NCI-H345 treated with DMSO at 0.1 percent for 48 hours (cell line): ENCODE data around the gene FUNDC2.

Experiments used
- DNase-seq: peaks from one replicate; lab custom pipeline; 2025; ENCODE audit not compliant: unreplicated experiment; lab: John Stamatoyannopoulos, UW

The FUNDC2 gene

GRCh38 chrX:155069414-155069813 is 42.8 kb downstream of the FUNDC2 start:
- DNase-seq: no peak

DNA sequence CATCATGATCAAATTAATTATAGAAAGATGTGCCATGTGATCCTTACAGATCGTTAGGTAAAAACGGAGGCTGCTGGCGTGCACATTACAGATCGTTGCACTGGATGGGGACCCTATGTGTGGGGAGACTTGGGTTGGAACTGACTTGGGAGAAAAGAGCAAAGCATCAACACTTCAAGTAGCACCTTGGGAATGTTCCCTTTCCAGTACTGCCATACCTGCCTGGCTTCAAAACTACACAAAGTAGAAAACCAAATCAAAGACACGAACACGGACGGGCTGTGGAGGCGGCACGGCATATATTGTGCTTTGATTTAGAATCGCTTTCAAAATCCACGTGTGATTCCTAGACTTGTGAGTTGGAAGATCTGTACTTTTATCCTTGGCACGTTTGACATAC is 43.4 kb downstream of the FUNDC2 start:
- DNase-seq: no peak

- DNase-seq: no peak
Observed at GRCh38 chrX:155070663-155070974, 44.0 kb downstream of the FUNDC2 start.

DNA sequence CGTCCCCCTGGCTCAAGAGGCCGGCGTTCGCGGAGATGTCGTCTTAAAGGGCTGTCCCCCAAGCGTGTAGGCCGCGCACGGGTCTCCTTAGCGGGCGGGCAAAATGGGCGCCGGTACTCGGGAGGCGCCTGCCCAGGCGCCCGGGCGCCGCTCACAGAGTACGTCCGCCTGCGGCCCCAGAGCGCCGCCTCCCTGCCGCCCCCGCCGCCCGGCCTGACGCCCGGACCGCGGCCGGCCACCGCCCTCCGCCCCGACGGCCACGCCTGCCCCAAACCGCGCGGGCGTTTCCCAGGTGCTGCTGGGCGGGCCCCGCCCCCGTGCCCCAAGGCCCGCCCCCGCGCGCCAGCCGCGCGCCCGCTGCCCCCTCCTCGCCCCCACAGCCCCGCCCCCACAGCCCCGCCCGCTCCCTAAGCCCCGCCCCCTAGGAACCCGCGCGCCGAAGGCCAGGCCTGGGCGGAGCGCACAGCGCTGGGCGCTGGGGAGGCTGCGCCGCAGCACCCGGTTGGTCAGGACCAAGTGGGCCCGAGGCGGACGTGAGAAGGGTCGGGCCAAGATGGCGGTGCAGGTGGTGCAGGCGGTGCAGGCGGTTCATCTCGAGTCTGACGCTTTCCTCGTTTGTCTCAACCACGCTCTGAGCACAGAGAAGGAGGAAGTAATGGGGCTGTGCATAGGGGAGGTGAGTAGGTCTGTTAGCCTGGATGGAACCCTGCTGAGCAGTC is 44.5 kb downstream of the FUNDC2 start, which contains the start of the genes BRCC3, CMC4 and MTCP1:
BRCC3 (plus strand) TSS at position 534 of the 719 bp plus-strand sequence; CDS start at position 554, 20 bp downstream.
CMC4 (minus strand) TSS at position 162 of the 719 bp plus-strand sequence. CDS start 7,113 bp downstream, outside the sequence.
MTCP1 (minus strand) TSS at position 162 of the 719 bp plus-strand sequence. CDS start 5,126 bp downstream, outside the sequence.
- peak; percentile 87 for DNase-seq

DNA sequence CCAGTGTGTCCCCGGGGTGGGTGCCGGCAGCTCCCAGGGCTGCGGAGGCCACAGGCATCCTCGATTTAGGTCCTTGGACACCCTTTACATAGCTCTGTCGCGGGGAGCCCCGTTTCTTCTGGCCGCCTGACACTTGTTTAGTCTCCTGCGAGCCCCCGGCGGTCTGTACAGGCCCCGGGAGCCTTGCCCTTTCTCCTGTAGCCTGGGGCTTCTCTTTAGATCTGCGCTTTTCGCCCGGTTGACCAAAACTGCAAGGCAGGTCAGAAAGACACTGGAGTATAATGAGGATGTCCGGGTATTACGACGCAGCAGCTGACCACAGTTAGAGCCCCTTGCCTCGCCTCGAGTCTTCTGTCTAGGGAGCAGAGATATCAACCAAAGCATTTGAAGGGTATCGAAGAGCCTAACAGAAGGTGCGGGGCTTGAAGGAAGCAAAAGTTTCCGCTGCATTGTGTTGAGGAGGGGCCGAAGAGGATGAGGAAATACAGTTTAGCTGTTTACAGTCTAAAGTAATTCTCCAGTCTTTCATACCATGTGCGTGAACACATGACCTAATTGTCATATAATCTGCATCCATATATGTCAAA is 45.1 kb downstream of the FUNDC2 start:
- DNase-seq: no peak

- no peak for DNase-seq
Observed at GRCh38 chrX:155086202-155086840, 59.7 kb downstream of the FUNDC2 start.

DNA sequence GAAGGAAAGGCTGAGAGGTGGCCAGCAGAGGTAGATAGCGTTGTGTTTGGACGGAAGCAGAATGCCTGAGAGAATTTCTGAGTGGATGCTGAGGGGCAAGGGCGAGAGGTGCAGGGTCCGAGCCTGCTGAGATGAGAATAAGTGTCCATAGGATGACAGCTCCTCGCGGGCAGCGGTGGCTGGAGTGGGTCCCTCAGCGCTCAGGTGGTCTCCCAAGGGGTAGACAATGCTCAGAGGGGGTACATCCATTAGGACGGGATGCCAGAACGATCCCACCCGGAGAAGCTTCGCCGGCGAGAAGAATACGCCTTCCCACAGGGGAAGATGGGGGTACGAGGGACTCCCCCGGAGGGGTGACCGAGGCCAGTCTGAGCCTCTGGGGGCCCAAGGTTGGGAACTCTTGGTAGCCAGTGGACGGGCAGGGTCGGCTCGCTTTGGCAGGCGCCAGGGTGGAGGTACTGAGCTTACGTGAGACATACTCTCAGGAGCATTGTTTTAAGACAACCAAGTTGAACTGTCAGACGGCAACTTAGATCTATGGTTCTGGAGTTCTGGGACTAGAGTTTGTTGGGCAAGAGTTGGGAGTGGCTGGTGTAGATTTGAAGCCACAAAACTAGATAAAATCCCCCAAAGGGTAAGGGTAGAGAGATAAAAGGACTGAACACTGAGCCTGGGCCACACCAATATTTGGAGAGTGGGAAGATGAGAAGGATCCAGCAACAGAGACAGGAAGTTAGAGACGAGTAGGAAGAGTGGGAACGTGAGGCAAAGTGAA is 60.5 kb downstream of the FUNDC2 start:
- no peak for DNase-seq

GRCh38 chrX:155094468-155095061 is 67.9 kb downstream of the FUNDC2 start:
- DNase-seq: peak; percentile 8

DNA sequence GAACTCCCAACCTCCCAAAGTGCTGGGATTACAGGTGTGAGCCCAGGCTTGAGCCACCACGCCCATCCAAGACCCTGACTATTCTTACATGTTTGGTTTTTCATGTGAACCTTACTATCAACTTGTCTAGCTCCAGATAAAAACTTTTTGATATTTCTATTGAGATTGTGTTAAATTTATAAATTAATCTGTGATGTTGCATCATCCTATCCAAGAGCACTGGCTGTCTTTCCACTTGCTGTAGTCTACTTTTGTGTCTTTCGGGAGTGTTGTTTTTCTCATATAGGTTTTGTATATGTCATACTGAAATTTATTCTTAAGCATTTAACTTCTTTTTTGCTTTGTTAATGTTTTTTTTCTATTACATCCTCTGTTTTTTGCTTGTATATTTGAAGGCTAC is 79.3 kb downstream of the FUNDC2 start:
- no peak for DNase-seq

DNA sequence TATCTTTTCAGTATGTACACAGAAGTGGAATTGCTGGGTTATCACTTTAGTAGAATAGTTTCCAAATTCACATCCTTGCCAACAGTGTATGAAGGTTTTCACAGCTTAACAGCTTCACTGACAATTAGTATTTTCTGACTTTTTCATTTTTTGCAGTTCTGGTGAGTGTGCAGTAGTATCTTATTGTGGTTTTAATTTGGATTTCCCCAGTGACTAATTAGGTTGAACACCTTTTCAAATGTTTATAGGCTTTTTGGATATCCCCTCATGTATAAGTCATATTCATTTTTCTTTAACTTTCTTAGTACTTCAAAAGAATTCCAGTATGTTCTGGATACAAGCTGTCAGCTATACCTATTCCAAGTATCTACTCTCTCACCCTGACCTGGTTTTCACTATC is 81.8 kb downstream of the FUNDC2 start:
- DNase-seq: no peak
